ENCODE results near the gene BRCA2.

Gene BRCA2

DNA sequence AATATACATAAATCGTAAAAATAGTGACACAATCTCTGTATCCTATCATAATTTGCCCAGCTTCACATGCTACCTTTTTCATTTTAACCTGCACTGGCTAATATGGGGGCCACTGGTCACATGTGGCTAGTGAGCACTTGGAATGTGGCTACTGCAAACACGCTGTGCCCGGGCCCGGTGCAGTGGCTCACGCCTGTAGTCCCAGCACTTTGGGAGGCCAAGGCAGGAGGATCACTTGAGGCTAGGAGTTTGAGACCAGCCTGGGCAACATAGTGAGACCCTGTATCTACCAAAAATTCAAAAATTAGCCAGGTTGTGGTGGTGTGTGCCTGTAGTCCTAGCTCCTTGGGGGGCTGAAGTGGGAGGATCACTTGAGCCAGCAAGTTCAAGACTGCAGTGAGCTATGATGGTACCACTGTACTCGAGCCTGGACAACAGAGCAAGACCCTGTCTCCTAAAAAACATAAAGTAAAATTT, 114.2 kb downstream of the BRCA2 start:
- TF ChIP-seq, protein P1, sequence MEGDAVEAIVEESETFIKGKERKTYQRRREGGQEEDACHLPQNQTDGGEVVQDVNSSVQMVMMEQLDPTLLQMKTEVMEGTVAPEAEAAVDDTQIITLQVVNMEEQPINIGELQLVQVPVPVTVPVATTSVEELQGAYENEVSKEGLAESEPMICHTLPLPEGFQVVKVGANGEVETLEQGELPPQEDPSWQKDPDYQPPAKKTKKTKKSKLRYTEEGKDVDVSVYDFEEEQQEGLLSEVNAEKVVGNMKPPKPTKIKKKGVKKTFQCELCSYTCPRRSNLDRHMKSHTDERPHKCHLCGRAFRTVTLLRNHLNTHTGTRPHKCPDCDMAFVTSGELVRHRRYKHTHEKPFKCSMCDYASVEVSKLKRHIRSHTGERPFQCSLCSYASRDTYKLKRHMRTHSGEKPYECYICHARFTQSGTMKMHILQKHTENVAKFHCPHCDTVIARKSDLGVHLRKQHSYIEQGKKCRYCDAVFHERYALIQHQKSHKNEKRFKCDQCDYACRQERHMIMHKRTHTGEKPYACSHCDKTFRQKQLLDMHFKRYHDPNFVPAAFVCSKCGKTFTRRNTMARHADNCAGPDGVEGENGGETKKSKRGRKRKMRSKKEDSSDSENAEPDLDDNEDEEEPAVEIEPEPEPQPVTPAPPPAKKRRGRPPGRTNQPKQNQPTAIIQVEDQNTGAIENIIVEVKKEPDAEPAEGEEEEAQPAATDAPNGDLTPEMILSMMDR (IDR thresholded peaks at IDR 0.05; ENCODE audit: low read depth, low read length): no peak
- DNase-seq (ENCODE audit: extremely low read depth, low read depth): no peak

DNA sequence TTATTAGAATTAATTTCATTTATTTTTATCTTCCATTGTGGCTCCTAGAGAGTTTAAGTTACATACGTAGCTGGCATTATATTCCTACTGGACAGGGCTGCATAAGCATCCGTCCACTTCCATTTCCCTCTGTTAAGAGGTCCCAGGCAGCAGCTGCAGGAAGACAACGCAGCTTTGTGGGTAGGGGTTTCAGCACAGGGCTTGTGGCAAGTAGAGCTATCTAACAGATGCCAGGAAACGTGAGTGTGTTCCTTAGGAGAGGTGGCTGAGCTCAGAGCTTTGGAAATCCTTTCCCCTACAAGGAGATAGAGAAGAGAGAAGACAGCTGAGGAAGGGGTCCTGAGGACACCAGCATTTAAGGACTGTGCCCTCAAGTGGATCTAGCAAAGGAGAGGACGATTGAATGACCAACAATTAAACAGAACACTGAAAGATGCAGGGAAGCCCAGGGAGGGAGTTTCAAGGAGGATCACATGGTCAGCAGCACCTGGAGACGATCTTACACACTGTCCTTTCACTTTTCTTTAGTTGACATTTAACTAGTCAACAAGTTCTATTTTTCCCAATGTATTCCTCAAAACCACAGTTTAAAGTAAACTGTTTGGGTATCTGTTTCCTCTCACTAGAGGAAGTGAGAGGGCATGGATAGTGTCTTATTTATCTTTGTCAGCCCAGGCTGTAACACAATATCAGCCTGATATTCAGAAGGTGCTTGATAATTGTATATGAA, 114.9 kb downstream of the BRCA2 start:
- no peak for DNase-seq (ENCODE audit: extremely low read depth, low read depth)
- TF ChIP-seq, protein P1 (IDR thresholded peaks at IDR 0.05; ENCODE audit: low read depth, low read length): no peak

DNA sequence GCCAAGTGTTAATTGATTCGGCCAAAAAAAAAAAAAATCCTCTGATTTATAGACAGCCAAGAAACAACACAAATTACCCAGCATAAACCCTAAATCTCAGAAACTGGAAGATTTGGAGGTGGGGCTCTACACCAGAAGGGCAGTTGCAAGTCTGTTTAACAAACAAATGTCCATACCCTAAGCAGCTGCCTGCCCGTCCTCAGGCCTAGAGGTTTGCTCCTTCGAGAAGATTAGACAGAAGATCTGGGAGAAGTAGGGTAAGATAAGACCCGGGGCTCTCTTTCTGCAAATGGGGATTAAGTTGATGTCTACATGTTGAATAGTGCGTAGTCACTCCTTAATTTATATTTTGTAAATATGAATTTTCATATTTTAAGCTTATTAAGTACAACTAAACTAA, 116.1 kb downstream of the BRCA2 start:
- no peak for DNase-seq (ENCODE audit: extremely low read depth, low read depth)
- TF ChIP-seq, protein P1 (IDR thresholded peaks at IDR 0.05; ENCODE audit: low read depth, low read length): no peak

DNA sequence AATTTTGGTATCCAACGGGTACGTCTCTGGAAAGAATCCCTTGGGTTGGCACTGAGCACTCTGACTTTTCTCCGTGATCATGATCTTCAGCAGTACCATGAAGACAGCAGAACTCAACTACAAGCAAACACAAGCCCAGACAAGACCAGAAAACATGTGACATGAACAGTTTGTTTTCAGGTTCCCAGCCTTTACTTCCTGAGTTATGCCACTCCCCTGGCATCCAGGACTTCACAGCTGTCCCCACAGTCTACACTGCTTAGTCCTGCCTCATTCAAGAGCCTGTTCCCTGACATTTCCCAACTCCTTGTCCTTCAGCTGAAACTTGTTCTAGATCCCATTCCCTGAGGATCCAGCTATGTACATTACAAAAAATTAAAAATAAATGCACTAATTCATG, 117.5 kb downstream of the BRCA2 start:
- DNase-seq (ENCODE audit: extremely low read depth, low read depth): no peak
- TF ChIP-seq, protein P1 (IDR thresholded peaks at IDR 0.05; ENCODE audit: low read depth, low read length): no peak

DNA sequence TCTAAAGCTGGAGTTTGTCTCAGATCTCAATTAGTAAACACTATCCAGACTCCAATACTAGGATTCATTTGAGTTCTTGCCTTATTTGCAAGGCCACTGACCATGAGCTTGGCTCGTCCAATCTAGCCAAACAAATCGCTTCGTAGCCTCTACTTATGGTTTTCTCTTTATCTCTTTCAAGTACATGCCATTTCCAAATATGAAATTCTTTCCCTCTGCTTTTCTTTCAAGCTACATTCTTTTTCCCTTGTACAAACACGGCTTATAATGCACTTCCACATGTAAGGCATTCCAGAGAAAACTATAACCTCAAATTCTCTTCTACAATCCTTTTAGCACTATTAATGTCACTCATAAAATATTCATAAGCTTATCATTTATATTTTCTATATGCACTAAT, 123.6 kb downstream of the BRCA2 start:
- TF ChIP-seq, protein P1 (IDR thresholded peaks at IDR 0.05; ENCODE audit: low read depth, low read length): no peak
- no peak for DNase-seq (ENCODE audit: extremely low read depth, low read depth)

DNA sequence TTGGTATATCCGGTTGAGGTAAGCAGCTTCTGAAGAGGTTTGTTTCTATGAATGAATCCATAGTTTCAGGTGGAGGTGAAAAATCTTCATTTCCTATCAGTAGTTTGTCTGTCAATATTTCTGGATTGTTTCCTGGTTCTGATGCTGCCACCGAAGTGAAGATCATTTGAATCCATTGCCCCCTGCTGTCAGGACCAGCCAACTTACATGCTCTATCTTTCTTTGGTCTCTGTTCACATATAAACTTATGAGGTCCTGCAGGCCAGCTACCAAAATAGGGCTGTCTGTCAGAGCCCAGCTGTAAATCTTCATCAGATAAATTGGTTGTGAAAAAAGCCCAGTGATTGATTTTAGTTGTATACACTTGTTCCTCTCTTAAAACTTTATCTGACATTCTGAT, 127.8 kb downstream of the BRCA2 start:
- DNase-seq (ENCODE audit: extremely low read depth, low read depth): no peak
- TF ChIP-seq, protein P1 (IDR thresholded peaks at IDR 0.05; ENCODE audit: low read depth, low read length): peak; percentile 5

DNA sequence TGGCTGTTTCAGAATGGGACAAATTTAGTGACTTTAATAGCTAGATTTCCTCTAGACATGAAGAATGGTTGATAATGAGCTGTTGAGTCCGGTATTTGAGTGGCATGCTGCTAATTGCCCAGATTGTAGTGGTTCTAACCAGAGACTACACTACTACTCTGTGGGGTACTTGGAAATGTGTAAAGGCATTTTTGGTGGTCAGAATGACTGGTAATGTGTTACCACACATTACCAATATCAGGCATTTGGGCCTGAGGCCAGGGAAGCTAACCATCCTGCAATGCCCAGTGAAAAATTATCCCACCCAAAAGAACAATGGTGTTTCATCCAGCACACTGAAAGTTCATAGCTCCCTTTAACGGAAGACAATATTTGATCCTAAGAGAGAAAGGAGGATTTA, 130.2 kb downstream of the BRCA2 start:
- DNase-seq (ENCODE audit: extremely low read depth, low read depth): no peak
- TF ChIP-seq, protein P1 (IDR thresholded peaks at IDR 0.05; ENCODE audit: low read depth, low read length): no peak

Data from AG09319 (cell line).